WTC11 (cell line): ENCODE measurements around the gene RNGTT.

Source experiments
- ATF2 ChIP-seq: sonication (generic); formaldehyde crosslinking; IDR thresholded peaks from 2 replicates; pipeline ENCODE4 v1.8.1; 2022; ENCODE audit warnings: low read depth, missing genetic modification reagents, borderline replicate concordance
- ATF6 ChIP-seq: sonication (generic); formaldehyde crosslinking; IDR thresholded peaks from 2 replicates; pipeline ENCODE4 v1.8.1; 2023; ENCODE audit warnings: mild to moderate bottlenecking, missing genetic modification reagents
- CTCF ChIP-seq: fragments of 200-600 bp; IDR thresholded peaks from 2 replicates; pipeline ENCODE4 v1.8.0; 2022; ENCODE audit warnings: antibody characterized with exemption
- E2F1 ChIP-seq: sonication (generic); formaldehyde crosslinking; IDR thresholded peaks from 2 replicates; pipeline ENCODE4 v1.8.0; 2022; ENCODE audit warnings: mild to moderate bottlenecking, missing genetic modification reagents
- E2F4 ChIP-seq: sonication (generic); formaldehyde crosslinking; IDR thresholded peaks from 2 replicates; pipeline ENCODE4 v1.8.1; 2022; ENCODE audit warnings: low read depth, mild to moderate bottlenecking, moderate library complexity, missing genetic modification reagents, borderline replicate concordance
- ESRRA ChIP-seq: sonication (generic); formaldehyde crosslinking; IDR thresholded peaks from 2 replicates; pipeline ENCODE4 v1.8.1; 2022; ENCODE audit warnings: mild to moderate bottlenecking, missing genetic modification reagents, borderline replicate concordance
- GABPB1 ChIP-seq: sonication (generic); formaldehyde crosslinking; IDR thresholded peaks from 2 replicates; pipeline ENCODE4 v1.8.1; 2023; ENCODE audit warnings: mild to moderate bottlenecking, missing genetic modification reagents
- MAX ChIP-seq: sonication (generic); formaldehyde crosslinking; IDR thresholded peaks from 2 replicates; pipeline ENCODE4 v1.8.0; 2022; ENCODE audit warnings: mild to moderate bottlenecking, missing genetic modification reagents
- NR3C1 ChIP-seq: sonication (generic); formaldehyde crosslinking; conservative IDR thresholded peaks from 2 replicates; pipeline ENCODE4 v1.8.1; 2023; ENCODE audit warnings: low read depth, mild to moderate bottlenecking, missing genetic modification reagents
- SOX15 ChIP-seq: fragments of 250-450 bp; sonication (Bioruptor Pico); IDR thresholded peaks from 2 replicates; pipeline ENCODE4 v1.9.0; 2021; ENCODE audit warnings: mild to moderate bottlenecking
- TEAD4 ChIP-seq: sonication (generic); formaldehyde crosslinking; IDR thresholded peaks from 2 replicates; pipeline ENCODE4 v1.8.0; 2022; ENCODE audit warnings: mild to moderate bottlenecking, missing genetic modification reagents
- ZNF219 ChIP-seq: sonication (generic); formaldehyde crosslinking; IDR thresholded peaks from 2 replicates; pipeline ENCODE4 v1.8.0; 2023; ENCODE audit warnings: missing genetic modification reagents, mild to moderate bottlenecking, borderline replicate concordance
- ZNF532 ChIP-seq: fragments of 250-450 bp; sonication (Bioruptor Pico); IDR thresholded peaks from 2 replicates; pipeline ENCODE4 v1.9.0; 2021; ENCODE audit warnings: mild to moderate bottlenecking, borderline replicate concordance
- ZNF671 ChIP-seq: fragments of 250-450 bp; sonication (Bioruptor Pico); IDR thresholded peaks from 2 replicates; pipeline ENCODE4 v1.8.0; 2021; ENCODE audit warnings: mild to moderate bottlenecking

- TF ChIP-seq ZNF671 (CRISPR knock-in tag), result no peak
- TF ChIP-seq CTCF, result no peak
- TF ChIP-seq ZNF532 (CRISPR knock-in tag), result no peak
- no peak for TF ChIP-seq ESRRA (CRISPR knock-in tag)
- no peak for TF ChIP-seq E2F4
- no peak for TF ChIP-seq ATF2 (CRISPR knock-in tag)
- no peak for TF ChIP-seq MAX (CRISPR knock-in tag)
- TF ChIP-seq SOX15 (CRISPR knock-in tag), result no peak
- no peak for TF ChIP-seq TEAD4 (CRISPR knock-in tag)
- TF ChIP-seq ZNF219 (CRISPR knock-in tag), result no peak
- no peak for TF ChIP-seq E2F1 (CRISPR knock-in tag)
- no peak for TF ChIP-seq ATF6 (CRISPR knock-in tag)
- no peak for TF ChIP-seq NR3C1 (CRISPR knock-in tag)
- no peak for TF ChIP-seq GABPB1
These were observed 386.0 kb downstream of the RNGTT start for GRCh38 chr6:88577461-88577860.
